Measurements from ENCODE around the gene SSC5D. TPM values are rescaled to one million over a fixed set of nuclear protein-coding genes. Genes with fewer than 3 reads are reported as not detected.
A peak's percentile ranks its signal among the peaks of the same experiment; 100 is the strongest.

Gene SSC5D
- polyA plus RNA-seq, 10 donors, result 13.9 to 50.8 (median 23.6) TPM

- no peak for DNase-seq
These were observed 34.5 kb upstream of the SSC5D start for GRCh38 chr19:55453511-55454260.

GRCh38 chr19:55454787-55455243 lies 33.4 kb upstream of the SSC5D start:
- DNase-seq, result no peak

GRCh38 chr19:55455576-55456235 lies 32.5 kb upstream of the SSC5D start:
- no peak for DNase-seq

GRCh38 chr19:55456347-55456746 lies 31.9 kb upstream of the SSC5D start:
- DNase-seq, result no peak

- no peak for DNase-seq
These were observed 30.4 kb upstream of the SSC5D start for GRCh38 chr19:55457683-55458457.

- DNase-seq, result no peak
These were observed 28.7 kb upstream of the SSC5D start for GRCh38 chr19:55459551-55459949.

GRCh38 chr19:55459950-55460657 lies 28.1 kb upstream of the SSC5D start:
- peak; percentile 27 to 78 (median 60) for DNase-seq

GRCh38 chr19:55460670-55461258 lies 27.5 kb upstream of the SSC5D start:
- DNase-seq, result peak; percentile 80 to 94 (median 92)

GRCh38 chr19:55461259-55461973 lies 26.8 kb upstream of the SSC5D start, which contains the start of gene ISOC2:
TSS of gene ISOC2 (minus strand) at chr19:55461642. CDS start at chr19:55456486, 5,156 bp downstream.
- peak; percentile 100 for DNase-seq

- no peak for DNase-seq
These were observed 26.1 kb upstream of the SSC5D start for GRCh38 chr19:55461974-55462626.

GRCh38 chr19:55462722-55463121 lies 25.5 kb upstream of the SSC5D start:
- DNase-seq, result no peak

- no peak for DNase-seq
These were observed 24.6 kb upstream of the SSC5D start for GRCh38 chr19:55463583-55464031.

- no peak for DNase-seq
These were observed 24.1 kb upstream of the SSC5D start for GRCh38 chr19:55464039-55464661.

- DNase-seq, result no peak
These were observed 23.6 kb upstream of the SSC5D start, which contains the start of gene C19orf85 for GRCh38 chr19:55464662-55465054. TSS of gene C19orf85 (minus strand) at chr19:55464751. CDS start at chr19:55464554, 197 bp downstream.

- DNase-seq, result no peak
These were observed 22.6 kb upstream of the SSC5D start for GRCh38 chr19:55465460-55466240.

GRCh38 chr19:55466241-55466614 lies 22.0 kb upstream of the SSC5D start:
- DNase-seq, result no peak

- DNase-seq, result peak; percentile 36 to 86 (median 75)
These were observed 20.8 kb upstream of the SSC5D start for GRCh38 chr19:55467236-55468053.

GRCh38 chr19:55468054-55468393 lies 20.2 kb upstream of the SSC5D start:
- no peak for DNase-seq
